Vagina (tissue), 2 donors: ENCODE measurements around the gene NTNG1. TPM values are rescaled to one million over a fixed set of nuclear protein-coding genes. Genes with fewer than 3 reads are reported as not detected.

Source experiments
- DNase-seq, 2 donors: peaks; one replicate each; pipeline ENCODE4 v3.0.0-alpha.2; 2017; ENCODE audit errors: extremely low spot score in 2 of 2
- H3K27ac ChIP-seq: fragments of 200-600 bp; sonication (generic); one replicate; pipeline ENCODE4 v1.5.1; 2019
- H3K27me3 ChIP-seq: fragments of 200-600 bp; sonication (generic); one replicate; pipeline ENCODE4 v1.5.1; 2019
- H3K36me3 ChIP-seq, 2 donors: fragments of 200-600 bp; sonication (generic); one replicate each; pipeline ENCODE4 v1.5.1; 2017 to 2019
- H3K4me1 ChIP-seq: fragments of 200-600 bp; sonication (generic); one replicate; pipeline ENCODE4 v1.5.1; 2019
- H3K4me3 ChIP-seq, 2 donors: fragments of 200-600 bp; sonication (generic); 1 replicate in 1 of 2; 2 replicates in 1 of 2; pipeline ENCODE4 v1.5.1; 2016 to 2019
- H3K9me3 ChIP-seq: fragments of 200-600 bp; sonication (generic); one replicate; pipeline ENCODE4 v1.5.1; 2019
- POLR2A ChIP-seq, 2 donors: fragments of 450-650 bp; IDR thresholded peaks; one replicate each; pipeline ENCODE4 v1.6.1; 2017; ENCODE audit warnings: antibody characterized with exemption in 2 of 2, mild to moderate bottlenecking in 2 of 2, moderate library complexity in 2 of 2
- POLR2AphosphoS5 ChIP-seq, 2 donors: sonication (generic); formaldehyde crosslinking; IDR thresholded peaks; one replicate each; pipeline ENCODE4 v1.9.0; 2017; ENCODE audit warnings: antibody characterized with exemption in 2 of 2, mild to moderate bottlenecking in 2 of 2, low read depth in 1 of 2; ENCODE audit not compliant: insufficient read depth in 1 of 2
- intact Hi-C: fragments of 100-400 bp; cut with DNase I; formaldehyde crosslinking; loops from one replicate; pipeline ENCODE4 v1.15.1; 2023
- total RNA-seq: library from RNA; depleted of rRNA; stranded (reverse); fragments of >200 nt; gene quantifications from one replicate; pipeline ENCODE4 v1.2.3, GENCODE V29; 2016
- TF ChIP-seq, protein P1 (sequence below), 3 experiments: fragments of 450-650 bp in 2 of 3; fragments of 200-600 bp in 1 of 3; sonication (generic) in 1 of 3; IDR thresholded peaks; one replicate each; pipeline ENCODE4 v1.5.1; 2017 to 2019; ENCODE audit warnings: antibody characterized with exemption in 3 of 3, mild to moderate bottlenecking in 2 of 3, moderate library complexity in 2 of 3

NTNG1 gene
- total RNA-seq, 1 donor from 2014 or later: 6.6 TPM

DNA sequence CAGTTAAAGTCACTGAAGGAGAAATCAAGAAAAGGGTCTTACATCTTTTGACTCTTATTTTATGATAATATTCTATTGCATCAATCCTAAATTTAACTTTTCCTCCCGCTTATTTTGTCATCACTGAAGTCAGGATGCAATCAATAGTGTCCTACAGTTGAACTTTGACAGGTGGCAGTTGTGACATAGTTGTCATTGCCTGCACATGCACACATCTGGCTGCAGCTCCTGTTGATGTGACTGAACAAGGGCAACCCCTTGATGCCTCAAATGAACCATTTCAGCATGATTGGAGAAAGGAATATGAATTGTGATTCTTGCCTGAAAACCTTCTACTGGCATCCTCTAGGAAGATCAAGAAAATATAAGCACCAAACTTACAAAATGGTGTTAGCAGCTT, 157.7 kb downstream of the NTNG1 start:
- H3K9me3 ChIP-seq: no peaks in the 10 kb centered on the region
- no peak overlapping the region for H3K4me3 ChIP-seq
- no peaks in the 10 kb centered on the region for H3K4me1 ChIP-seq
- intact Hi-C loops: no loop called here
- no peak for TF ChIP-seq POLR2AphosphoS5 (IDR thresholded peaks at IDR 0.05; ENCODE audit: insufficient read depth in 1 of 2, low read depth in 1 of 2)
- TF ChIP-seq, protein P1, sequence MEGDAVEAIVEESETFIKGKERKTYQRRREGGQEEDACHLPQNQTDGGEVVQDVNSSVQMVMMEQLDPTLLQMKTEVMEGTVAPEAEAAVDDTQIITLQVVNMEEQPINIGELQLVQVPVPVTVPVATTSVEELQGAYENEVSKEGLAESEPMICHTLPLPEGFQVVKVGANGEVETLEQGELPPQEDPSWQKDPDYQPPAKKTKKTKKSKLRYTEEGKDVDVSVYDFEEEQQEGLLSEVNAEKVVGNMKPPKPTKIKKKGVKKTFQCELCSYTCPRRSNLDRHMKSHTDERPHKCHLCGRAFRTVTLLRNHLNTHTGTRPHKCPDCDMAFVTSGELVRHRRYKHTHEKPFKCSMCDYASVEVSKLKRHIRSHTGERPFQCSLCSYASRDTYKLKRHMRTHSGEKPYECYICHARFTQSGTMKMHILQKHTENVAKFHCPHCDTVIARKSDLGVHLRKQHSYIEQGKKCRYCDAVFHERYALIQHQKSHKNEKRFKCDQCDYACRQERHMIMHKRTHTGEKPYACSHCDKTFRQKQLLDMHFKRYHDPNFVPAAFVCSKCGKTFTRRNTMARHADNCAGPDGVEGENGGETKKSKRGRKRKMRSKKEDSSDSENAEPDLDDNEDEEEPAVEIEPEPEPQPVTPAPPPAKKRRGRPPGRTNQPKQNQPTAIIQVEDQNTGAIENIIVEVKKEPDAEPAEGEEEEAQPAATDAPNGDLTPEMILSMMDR (IDR thresholded peaks at IDR 0.05): no peak
- no peak for TF ChIP-seq POLR2A (IDR thresholded peaks at IDR 0.05)
- no peak overlapping the region for H3K27ac ChIP-seq
- H3K27me3 ChIP-seq: no peaks in the 10 kb centered on the region
- no peak for DNase-seq
- no peaks in the 10 kb centered on the region for H3K36me3 ChIP-seq

DNA sequence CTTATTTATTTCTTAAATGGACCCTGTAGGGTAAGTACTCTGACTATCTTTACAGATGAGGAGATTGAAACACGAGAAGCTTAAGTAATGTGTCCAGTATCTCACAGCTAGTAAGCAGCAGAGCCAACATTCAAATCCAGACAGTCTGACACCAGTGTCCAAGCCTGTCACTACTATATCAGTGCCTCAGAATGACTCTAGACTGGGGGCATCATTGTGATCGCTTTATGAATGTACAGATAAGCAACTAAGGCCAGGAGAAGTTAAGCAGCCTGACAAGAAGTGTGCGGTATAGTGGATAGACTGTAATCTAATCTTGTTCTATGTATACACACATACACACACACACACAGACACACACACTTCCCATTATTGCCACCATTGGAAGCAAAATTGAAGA, 158.7 kb downstream of the NTNG1 start:
- Histone ChIP-seq H3K36me3 (no peaks in the 10 kb centered on the region), H3K9me3 (no peaks in the 10 kb centered on the region), H3K27me3 (no peaks in the 10 kb centered on the region), H3K27ac (no peak overlapping the region), H3K4me1 (no peaks in the 10 kb centered on the region), H3K4me3 (no peak overlapping the region)
- intact Hi-C loops: no loop called here
- no peak for DNase-seq
- TF ChIP-seq, protein P1 (IDR thresholded peaks at IDR 0.05): no peak
- TF ChIP-seq POLR2A (IDR thresholded peaks at IDR 0.05) (no peak), POLR2AphosphoS5 (IDR thresholded peaks at IDR 0.05; ENCODE audit: insufficient read depth in 1 of 2, low read depth in 1 of 2) (no peak)

DNA sequence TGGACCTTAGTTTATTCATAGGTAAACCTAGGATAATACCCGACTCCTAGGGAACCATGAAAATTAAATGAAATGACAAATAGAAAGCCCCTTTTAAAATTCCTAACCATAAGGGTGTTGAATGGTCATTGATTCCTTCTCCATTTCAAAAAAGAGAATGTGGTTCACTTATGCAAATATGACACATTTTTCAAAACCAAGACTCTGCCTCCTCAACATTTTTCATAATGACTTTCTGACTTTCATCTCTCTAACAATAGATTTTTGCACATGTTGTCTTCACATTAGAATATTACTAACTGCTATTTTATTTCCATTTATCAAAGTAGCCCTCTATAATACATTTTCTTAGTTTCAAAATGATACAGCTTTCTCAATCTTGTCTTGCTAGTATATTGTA, 169.1 kb downstream of the NTNG1 start:
- H3K36me3 ChIP-seq: no peaks in the 10 kb centered on the region
- H3K27ac ChIP-seq: no peak overlapping the region
- H3K9me3 ChIP-seq: no peaks in the 10 kb centered on the region
- H3K4me3 ChIP-seq: no peak overlapping the region
- intact Hi-C loops: no loop called here
- no peak for TF ChIP-seq POLR2AphosphoS5 (IDR thresholded peaks at IDR 0.05; ENCODE audit: insufficient read depth in 1 of 2, low read depth in 1 of 2)
- TF ChIP-seq POLR2A (IDR thresholded peaks at IDR 0.05): no peak
- TF ChIP-seq, protein P1 (IDR thresholded peaks at IDR 0.05): no peak
- H3K4me1 ChIP-seq: no peaks in the 10 kb centered on the region
- no peak for DNase-seq
- no peaks in the 10 kb centered on the region for H3K27me3 ChIP-seq

DNA sequence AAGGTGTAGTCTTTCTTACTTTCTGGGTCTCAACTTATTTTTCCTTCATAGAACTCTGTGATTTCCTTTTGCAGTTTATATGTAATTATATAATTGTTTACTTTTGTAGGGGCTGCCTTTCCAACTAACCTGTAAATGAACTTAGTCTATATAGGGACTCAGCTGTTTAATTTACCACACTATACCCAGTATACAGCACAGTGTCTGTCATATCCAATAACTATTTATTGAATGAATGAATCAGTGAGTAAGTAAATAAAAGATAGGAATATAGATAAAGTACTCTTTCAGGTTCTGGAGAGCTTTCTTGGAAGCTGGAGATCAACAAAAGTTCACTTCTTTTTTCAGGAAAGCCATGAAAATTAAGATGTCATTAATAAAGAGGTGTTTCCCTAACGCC, 174.8 kb downstream of the NTNG1 start:
- no peak for DNase-seq
- TF ChIP-seq, protein P1 (IDR thresholded peaks at IDR 0.05): no peak
- no peak for TF ChIP-seq POLR2A (IDR thresholded peaks at IDR 0.05)
- no peak overlapping the region for H3K27ac ChIP-seq
- H3K27me3 ChIP-seq: no peaks in the 10 kb centered on the region
- intact Hi-C loops: no loop called here
- H3K36me3 ChIP-seq: no peaks in the 10 kb centered on the region
- H3K4me3 ChIP-seq: no peak overlapping the region
- no peaks in the 10 kb centered on the region for H3K9me3 ChIP-seq
- no peaks in the 10 kb centered on the region for H3K4me1 ChIP-seq

DNA sequence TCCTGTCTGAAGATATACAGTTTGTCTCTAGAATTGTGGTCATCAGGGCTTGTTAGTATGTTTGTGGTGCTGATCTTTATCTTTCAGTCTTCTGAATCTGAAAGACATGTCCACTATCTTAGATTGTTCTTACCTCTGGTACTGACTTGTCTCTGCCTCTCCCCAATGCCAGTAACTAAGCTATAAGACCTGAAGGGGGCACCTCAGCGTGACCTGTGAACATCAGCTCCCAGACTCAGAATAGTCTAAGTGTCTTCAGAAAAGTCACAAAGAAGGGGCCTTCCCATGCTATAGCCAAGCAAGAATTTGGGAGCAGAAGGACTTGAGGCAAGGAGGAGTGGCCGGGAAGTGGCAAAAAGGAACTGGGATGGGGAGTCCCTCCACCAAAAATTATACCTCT, 178.1 kb downstream of the NTNG1 start:
- intact Hi-C loops: no loop called here
- no peak for DNase-seq
- H3K4me3 ChIP-seq: no peak overlapping the region
- no peaks in the 10 kb centered on the region for H3K27me3 ChIP-seq
- H3K4me1 ChIP-seq: no peaks in the 10 kb centered on the region
- H3K36me3 ChIP-seq: no peaks in the 10 kb centered on the region
- no peak overlapping the region for H3K27ac ChIP-seq
- no peaks in the 10 kb centered on the region for H3K9me3 ChIP-seq
- TF ChIP-seq POLR2A (IDR thresholded peaks at IDR 0.05) (no peak), POLR2AphosphoS5 (IDR thresholded peaks at IDR 0.05; ENCODE audit: insufficient read depth in 1 of 2, low read depth in 1 of 2) (no peak)
- TF ChIP-seq, protein P1 (IDR thresholded peaks at IDR 0.05): no peak
